PC-3 (cell line): Measurements from ENCODE around the gene HMSD.

ENCODE experiments used
- EZH2phosphoT487 ChIP-seq: fragments of 300-600 bp; sonication (generic); IDR thresholded peaks from 2 replicates; pipeline ENCODE4 v1.6.1; 2018; ENCODE audit warnings: mild to moderate bottlenecking, antibody characterized with exemption, low read length, borderline replicate concordance
- TF ChIP-seq, protein P1 (sequence below): fragments of 300-600 bp; sonication (generic); conservative IDR thresholded peaks from 2 replicates; pipeline ENCODE4 v1.5.1; 2017; ENCODE audit warnings: antibody characterized with exemption, low read depth, mild to moderate bottlenecking, low read length

DNA sequence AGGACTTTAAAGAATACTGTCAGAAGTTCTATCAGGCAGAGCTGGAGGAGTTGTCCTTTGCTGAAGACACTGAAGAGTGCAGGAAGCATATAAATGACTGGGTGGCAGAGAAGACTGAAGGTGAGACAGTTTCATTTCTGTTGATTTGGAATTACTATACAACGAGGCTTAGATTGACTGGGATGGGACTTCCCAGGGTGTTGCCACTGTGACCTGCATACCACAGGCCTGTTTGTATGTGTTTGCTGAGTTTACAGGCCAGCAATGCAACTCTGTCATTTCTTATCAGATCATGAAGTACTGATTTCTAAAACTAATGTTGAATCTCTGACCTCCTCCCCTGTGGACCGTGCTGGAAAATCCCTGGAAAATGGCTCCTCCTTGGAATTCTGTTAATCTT is 32.6 kb downstream of the HMSD start:
- TF ChIP-seq, protein P1, sequence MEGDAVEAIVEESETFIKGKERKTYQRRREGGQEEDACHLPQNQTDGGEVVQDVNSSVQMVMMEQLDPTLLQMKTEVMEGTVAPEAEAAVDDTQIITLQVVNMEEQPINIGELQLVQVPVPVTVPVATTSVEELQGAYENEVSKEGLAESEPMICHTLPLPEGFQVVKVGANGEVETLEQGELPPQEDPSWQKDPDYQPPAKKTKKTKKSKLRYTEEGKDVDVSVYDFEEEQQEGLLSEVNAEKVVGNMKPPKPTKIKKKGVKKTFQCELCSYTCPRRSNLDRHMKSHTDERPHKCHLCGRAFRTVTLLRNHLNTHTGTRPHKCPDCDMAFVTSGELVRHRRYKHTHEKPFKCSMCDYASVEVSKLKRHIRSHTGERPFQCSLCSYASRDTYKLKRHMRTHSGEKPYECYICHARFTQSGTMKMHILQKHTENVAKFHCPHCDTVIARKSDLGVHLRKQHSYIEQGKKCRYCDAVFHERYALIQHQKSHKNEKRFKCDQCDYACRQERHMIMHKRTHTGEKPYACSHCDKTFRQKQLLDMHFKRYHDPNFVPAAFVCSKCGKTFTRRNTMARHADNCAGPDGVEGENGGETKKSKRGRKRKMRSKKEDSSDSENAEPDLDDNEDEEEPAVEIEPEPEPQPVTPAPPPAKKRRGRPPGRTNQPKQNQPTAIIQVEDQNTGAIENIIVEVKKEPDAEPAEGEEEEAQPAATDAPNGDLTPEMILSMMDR, result no peak
- no peak for TF ChIP-seq EZH2phosphoT487
